Smooth muscle cell (in vitro differentiated cells): ENCODE results near the gene CDH5. TPM values are rescaled to one million over a fixed set of nuclear protein-coding genes. Genes with fewer than 3 reads are reported as not detected.

Experiments
- DNase-seq: peaks from one replicate; lab custom pipeline; 2025; ENCODE audit not compliant: unreplicated experiment; lab: John Stamatoyannopoulos, UW
- H2AFZ ChIP-seq: fragments of 200-600 bp; sonication (generic); 2 replicates; pipeline ENCODE4 v1.6.0; 2016; ENCODE audit warnings: antibody characterized with exemption, low read depth, mild to moderate bottlenecking
- H3F3A ChIP-seq: fragments of 200-600 bp; sonication (generic); 2 replicates; pipeline ENCODE4 v1.6.0; 2017; ENCODE audit warnings: antibody characterized with exemption, low read depth
- H3K27ac ChIP-seq: fragments of 200-600 bp; sonication (generic); 2 replicates; pipeline ENCODE4 v1.5.1; 2016; ENCODE audit warnings: low read depth, mild to moderate bottlenecking
- H3K27me3 ChIP-seq: fragments of 200-600 bp; sonication (generic); 2 replicates; pipeline ENCODE4 v1.6.1; 2016; ENCODE audit warnings: low read depth, mild to moderate bottlenecking
- H3K36me3 ChIP-seq: fragments of 200-600 bp; sonication (generic); 2 replicates; pipeline ENCODE4 v1.5.1; 2016; ENCODE audit warnings: low read depth
- H3K4me1 ChIP-seq: fragments of 200-600 bp; sonication (generic); 2 replicates; pipeline ENCODE4 v1.5.1; 2016; ENCODE audit warnings: low read depth
- H3K4me2 ChIP-seq: fragments of 200-600 bp; sonication (generic); 2 replicates; pipeline ENCODE4 v1.6.0; 2016; ENCODE audit warnings: mild to moderate bottlenecking
- H3K4me3 ChIP-seq: fragments of 200-600 bp; sonication (generic); 2 replicates; pipeline ENCODE4 v1.5.1; 2016; ENCODE audit warnings: mild to moderate bottlenecking
- H3K79me2 ChIP-seq: fragments of 200-600 bp; sonication (generic); 2 replicates; pipeline ENCODE4 v1.6.0; 2016; ENCODE audit warnings: low read depth, mild to moderate bottlenecking
- H3K9ac ChIP-seq: fragments of 200-600 bp; sonication (generic); 2 replicates; pipeline ENCODE4 v1.6.0; 2016; ENCODE audit warnings: low read depth
- H3K9me3 ChIP-seq: fragments of 200-600 bp; sonication (generic); replicated peaks from 2 replicates; pipeline ENCODE4 v1.5.1; 2016; ENCODE audit warnings: low read depth
- H4K20me1 ChIP-seq: fragments of 200-600 bp; sonication (generic); 2 replicates; pipeline ENCODE4 v1.6.0; 2016; ENCODE audit warnings: low read depth
- CTCF ChIP-seq: fragments of 200-600 bp; sonication (generic); IDR thresholded peaks from 2 replicates; pipeline ENCODE4 v1.5.1; 2017; ENCODE audit warnings: borderline replicate concordance, mild to moderate bottlenecking, antibody characterized with exemption; ENCODE audit not compliant: insufficient read depth, poor library complexity, severe bottlenecking
- WGBS: methylation state at CpG from one replicate; pipeline ENCODE4 v1.1.7; 2016; ENCODE audit warnings: low lambda C conversion rate; 5-methylcytosine and 5-hydroxymethylcytosine counted together
- polyA plus RNA-seq: library from polyadenylated mRNA; unstranded; fragments of >200 nt; fragmentation: Nextera tagmentation; extraction: Ambion mirVana; gene quantifications from 2 replicates; pipeline ENCODE4 v1.2.1, GENCODE V29; 2016
- total RNA-seq: library from RNA; depleted of rRNA; stranded (reverse); fragments of >200 nt; gene quantifications from 2 replicates; pipeline ENCODE4 v1.2.3, GENCODE V29; 2014

CDH5 gene
- total and polyA plus RNA-seq, 2 experiments from 2014 or later: not detected

GRCh38 chr16:66412182-66412581 lies 45.7 kb downstream of the CDH5 start:
- Histone ChIP-seq H3F3A (peaks cover 4% of the 10 kb centered on the region), H3K4me3 (no peak overlapping the region), H3K4me1 (peaks cover 12% of the 10 kb centered on the region), H3K27ac (no peak overlapping the region), H3K4me2 (no peak overlapping the region), H3K36me3 (no peaks in the 10 kb centered on the region), H2AFZ (no peak overlapping the region), H3K9me3 (no peaks in the 10 kb centered on the region), H3K9ac (no peak overlapping the region), H3K79me2 (no peaks in the 10 kb centered on the region), H4K20me1 (no peaks in the 10 kb centered on the region), H3K27me3 (no peaks in the 10 kb centered on the region)
- TF ChIP-seq CTCF: no peak
- DNase-seq: no peak

- H2AFZ ChIP-seq: no peak overlapping the region
- no peak for TF ChIP-seq CTCF
- peak overlapping the region; percentile 2 for H3K27ac ChIP-seq
- no peak overlapping the region for H3K4me3 ChIP-seq
- H3K4me1 ChIP-seq: no peaks in the 10 kb centered on the region
- no peaks in the 10 kb centered on the region for H4K20me1 ChIP-seq
- H3K36me3 ChIP-seq: no peaks in the 10 kb centered on the region
- no peak overlapping the region for H3K9ac ChIP-seq
- H3K9me3 ChIP-seq: no peaks in the 10 kb centered on the region
- H3F3A ChIP-seq: no peaks in the 10 kb centered on the region
- H3K27me3 ChIP-seq: no peaks in the 10 kb centered on the region
- no peak for DNase-seq
- no peak overlapping the region for H3K4me2 ChIP-seq
- H3K79me2 ChIP-seq: no peaks in the 10 kb centered on the region
- WGBS: 17% methylated on average over 1 of the region's 1 CpG
Observed at GRCh38 chr16:66414891-66415290, 48.4 kb downstream of the CDH5 start.

GRCh38 chr16:66416136-66416535 lies 49.6 kb downstream of the CDH5 start:
- Histone ChIP-seq H3K4me3 (no peak overlapping the region), H3K36me3 (no peaks in the 10 kb centered on the region), H3K27me3 (no peaks in the 10 kb centered on the region), H3K9ac (no peak overlapping the region), H4K20me1 (no peaks in the 10 kb centered on the region), H3K9me3 (no peaks in the 10 kb centered on the region), H3F3A (no peaks in the 10 kb centered on the region), H3K79me2 (no peaks in the 10 kb centered on the region), H3K4me2 (no peak overlapping the region), H3K27ac (no peak overlapping the region), H2AFZ (no peak overlapping the region), H3K4me1 (no peaks in the 10 kb centered on the region)
- DNase-seq: no peak
- no peak for TF ChIP-seq CTCF
- WGBS: 82% methylated on average over 1 of the region's 1 CpG

GRCh38 chr16:66416939-66417700 lies 50.6 kb downstream of the CDH5 start:
- H3K4me3 ChIP-seq: no peak overlapping the region
- no peak overlapping the region for H3K27ac ChIP-seq
- H3K27me3 ChIP-seq: no peaks in the 10 kb centered on the region
- no peaks in the 10 kb centered on the region for H3K9me3 ChIP-seq
- no peaks in the 10 kb centered on the region for H3K36me3 ChIP-seq
- H3K79me2 ChIP-seq: no peaks in the 10 kb centered on the region
- DNase-seq: no peak
- H3F3A ChIP-seq: no peaks in the 10 kb centered on the region
- H2AFZ ChIP-seq: no peak overlapping the region
- H4K20me1 ChIP-seq: no peaks in the 10 kb centered on the region
- 87% methylated on average over 9 of the region's 9 CpGs for WGBS
- no peaks in the 10 kb centered on the region for H3K4me1 ChIP-seq
- no peak overlapping the region for H3K4me2 ChIP-seq
- TF ChIP-seq CTCF: no peak
- no peak overlapping the region for H3K9ac ChIP-seq
